Gastroesophageal sphincter (tissue), 4 donors: ENCODE results near the gene CMTM5. TPM values are rescaled to one million over a fixed set of nuclear protein-coding genes. Genes with fewer than 3 reads are reported as not detected.

Source experiments
- ATAC-seq: fragments of 150-250 bp; one replicate; pipeline ENCODE4 v1.9.1; 2016; ENCODE audit warnings: mild to moderate bottlenecking, moderate library complexity
- H3K27ac ChIP-seq, 4 donors: fragments of 200-600 bp; sonication (generic) in 3 of 4; 1 replicate in 3 of 4; 2 replicates in 1 of 4; pipeline ENCODE4 v1.5.1; 2016 to 2019
- H3K27me3 ChIP-seq: fragments of 200-600 bp; sonication (generic); one replicate; pipeline ENCODE4 v1.5.1; 2019
- H3K36me3 ChIP-seq, 2 donors: fragments of 200-600 bp; sonication (generic); one replicate each; pipeline ENCODE4 v1.5.1; 2019; ENCODE audit warnings: control low read depth in 1 of 2
- H3K4me1 ChIP-seq, 3 donors: fragments of 200-600 bp; sonication (generic); 1 replicate in 2 of 3; 2 replicates in 1 of 3; pipeline ENCODE4 v1.5.1; 2016 to 2019; ENCODE audit warnings: control low read depth in 2 of 3
- H3K4me3 ChIP-seq, 2 donors: fragments of 200-600 bp; sonication (generic); one replicate each; pipeline ENCODE4 v1.5.1; 2019; ENCODE audit warnings: mild to moderate bottlenecking in 1 of 2, moderate library complexity in 1 of 2
- H3K9me3 ChIP-seq, 3 donors: fragments of 200-600 bp; sonication (generic); one replicate each; pipeline ENCODE4 v1.5.1; 2017 to 2019; ENCODE audit warnings: control low read depth in 2 of 3
- CTCF ChIP-seq, 4 experiments: fragments of 200-600 bp in 2 of 4; fragments of 450-650 bp in 2 of 4; sonication (generic) in 1 of 4; IDR thresholded peaks; one replicate each; pipeline ENCODE4 v1.5.1; 2017 to 2019; ENCODE audit warnings: antibody characterized with exemption in 4 of 4, mild to moderate bottlenecking in 2 of 4, moderate library complexity in 2 of 4
- EP300 ChIP-seq: sonication (generic); formaldehyde crosslinking; IDR thresholded peaks from one replicate; pipeline ENCODE4 v1.6.1; 2017; ENCODE audit warnings: antibody characterized with exemption, mild to moderate bottlenecking
- POLR2A ChIP-seq, 2 donors: fragments of 450-650 bp; IDR thresholded peaks; one replicate each; pipeline ENCODE4 v1.6.1; 2017; ENCODE audit warnings: antibody characterized with exemption in 2 of 2, mild to moderate bottlenecking in 2 of 2, moderate library complexity in 1 of 2
- POLR2AphosphoS5 ChIP-seq: sonication (generic); formaldehyde crosslinking; IDR thresholded peaks from one replicate; pipeline ENCODE4 v1.6.1; 2017; ENCODE audit warnings: antibody characterized with exemption
- WGBS, 2 donors: methylation state at CpG; one replicate each; pipeline ENCODE4 v1.1.5; 2018; ENCODE audit warnings: low coverage in 1 of 2; 5-methylcytosine and 5-hydroxymethylcytosine counted together
- total RNA-seq, 4 donors: library from RNA; depleted of rRNA; stranded (reverse); fragments of >200 nt; gene quantifications; one replicate each; pipeline ENCODE4 v1.1.0, GENCODE V29; 2016

Gene CMTM5
- total RNA-seq, 4 donors from 2014 or later: 0.81 to 2.3 (median 1.2) TPM; not detected in 1

- Histone ChIP-seq H3K36me3 (peaks cover 0 to 21% of the 10 kb centered on the region in 2 donors), H3K9me3 (no peaks in the 10 kb centered on the region), H3K27me3 (no peaks in the 10 kb centered on the region), H3K4me1 (no peaks in the 10 kb centered on the region), H3K27ac (no peak overlapping the region), H3K4me3 (no peak overlapping the region)
- WGBS, 2 donors: 43 to 82% methylated on average over 1 to 3 of the region's 3 CpGs
- no peak for ATAC-seq
- TF ChIP-seq POLR2AphosphoS5: no peak
- no peak for TF ChIP-seq CTCF (IDR thresholded peaks at IDR 0.05)
- TF ChIP-seq POLR2A (IDR thresholded peaks at IDR 0.05): no peak
- TF ChIP-seq EP300: no peak
Observed at GRCh38 chr14:23344481-23344880, 32.4 kb upstream of the CMTM5 start.

GRCh38 chr14:23345987-23346692 is 30.7 kb upstream of the CMTM5 start:
- no peaks in the 10 kb centered on the region for H3K4me1 ChIP-seq
- no peak for ATAC-seq
- TF ChIP-seq POLR2A (IDR thresholded peaks at IDR 0.05): no peak
- TF ChIP-seq POLR2AphosphoS5: no peak
- no peak for TF ChIP-seq CTCF (IDR thresholded peaks at IDR 0.05)
- no peak for TF ChIP-seq EP300

DNA sequence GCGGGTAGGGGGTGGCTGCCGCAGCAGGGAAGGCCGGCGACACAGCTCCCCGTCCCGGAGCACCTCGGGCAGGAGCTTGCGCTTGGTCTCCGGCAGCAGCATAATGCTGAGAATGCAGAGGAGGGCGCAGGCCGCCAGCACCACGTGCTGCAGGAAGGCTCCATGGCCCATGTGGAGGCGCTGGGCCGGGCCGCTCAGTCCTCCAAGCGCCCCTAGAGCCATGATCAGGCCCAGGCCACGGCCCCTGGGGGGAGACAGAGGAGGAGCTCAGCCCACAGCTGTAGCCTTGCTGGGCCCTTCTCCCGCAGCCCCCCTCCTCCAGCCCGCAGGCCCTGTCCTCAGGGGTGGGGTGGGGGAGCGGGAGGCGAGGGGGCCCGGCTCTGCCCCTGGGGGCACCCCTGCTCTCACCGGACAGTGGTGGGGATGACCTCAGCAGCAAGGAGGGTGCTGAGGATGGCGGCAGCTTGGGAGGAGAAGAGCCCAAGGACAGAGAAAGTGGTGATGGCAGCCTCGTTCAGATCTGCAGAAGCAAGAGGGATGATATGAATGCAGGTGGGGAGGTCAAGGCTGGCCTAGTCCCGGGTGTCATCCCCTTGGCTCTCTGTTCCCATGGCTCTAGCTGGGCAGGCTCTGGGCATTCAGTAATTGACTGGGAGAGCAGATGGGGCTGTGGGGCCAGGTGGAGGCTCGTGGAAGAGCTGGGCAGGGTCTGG is 30.0 kb upstream of the CMTM5 start:
- ATAC-seq: no peak
- Histone ChIP-seq H3K27ac (no peak overlapping the region), H3K9me3 (no peaks in the 10 kb centered on the region), H3K4me3 (no peak overlapping the region), H3K27me3 (no peaks in the 10 kb centered on the region), H3K36me3 (peaks cover 0 to 21% of the 10 kb centered on the region in 2 donors), H3K4me1 (peaks cover 0 to 6% (median 3%) of the 10 kb centered on the region in 3 donors)
- TF ChIP-seq POLR2A (IDR thresholded peaks at IDR 0.05) (no peak), CTCF (IDR thresholded peaks at IDR 0.05) (no peak), POLR2AphosphoS5 (no peak), EP300 (no peak)
- 79% methylated on average over 7 of the region's 27 CpGs; no CpG with 5 or more reads in 1 of the 2 donors for WGBS, 2 donors

More at GRCh38 chr14:23345987-23346692, 30.7 kb upstream of the CMTM5 start:
- Histone ChIP-seq H3K36me3 (peaks cover 0 to 21% of the 10 kb centered on the region in 2 donors), H3K27me3 (no peaks in the 10 kb centered on the region), H3K4me3 (no peak overlapping the region), H3K27ac (no peak overlapping the region), H3K9me3 (no peaks in the 10 kb centered on the region)
- WGBS, 2 donors: 64 to 75% methylated on average over 4 to 7 of the region's 13 CpGs

GRCh38 chr14:23347406-23348296 is 29.2 kb upstream of the CMTM5 start:
- no peak overlapping the region for H3K27ac ChIP-seq
- H3K4me1 ChIP-seq: peaks cover 0 to 13% (median 6%) of the 10 kb centered on the region in 3 donors
- no peaks in the 10 kb centered on the region for H3K27me3 ChIP-seq
- peaks cover 0 to 21% of the 10 kb centered on the region in 2 donors for H3K36me3 ChIP-seq
- 89 to 92% methylated on average over 10 to 11 of the region's 19 CpGs for WGBS, 2 donors
- H3K4me3 ChIP-seq: no peak overlapping the region
- TF ChIP-seq CTCF (IDR thresholded peaks at IDR 0.05): no peak
- no peak for TF ChIP-seq POLR2AphosphoS5
- no peak for TF ChIP-seq EP300
- TF ChIP-seq POLR2A (IDR thresholded peaks at IDR 0.05): no peak
- ATAC-seq: no peak
- no peaks in the 10 kb centered on the region for H3K9me3 ChIP-seq
